ENCODE results near the gene OR4D9.
A peak's percentile ranks its signal among the peaks of the same experiment; 100 is the strongest.

DNA sequence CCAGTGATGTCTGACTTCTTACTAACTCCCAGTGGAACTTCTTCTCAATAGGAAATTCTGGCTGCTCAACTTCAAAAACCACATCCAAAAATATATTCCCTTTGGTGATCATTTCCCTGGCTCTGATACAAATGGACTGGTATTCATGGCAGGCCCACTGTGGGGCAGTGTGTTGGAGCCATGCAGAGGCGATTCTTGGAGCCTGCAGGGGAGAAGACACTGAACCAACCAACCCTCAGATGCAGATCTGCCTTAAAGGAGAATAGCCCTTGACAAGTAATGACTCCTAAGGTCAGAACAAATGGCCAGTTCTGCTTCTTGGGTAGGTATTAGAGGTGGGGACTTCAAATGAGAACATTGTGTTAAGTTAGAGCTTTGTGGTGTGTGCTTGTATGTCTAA lies 12.2 kb downstream of the OR4D9 start:
- TF ChIP-seq EP300 (IDR thresholded peaks at IDR 0.05; ENCODE audit: borderline replicate concordance in 1 of 2, low read depth in 2 of 2, low read length in 2 of 2) (no peak), POLR2A (IDR thresholded peaks at IDR 0.05; ENCODE audit: control extremely low read depth in 1 of 2, low read depth in 2 of 2, low read length in 2 of 2) (no peak), KDM1A (IDR thresholded peaks at IDR 0.05; ENCODE audit: borderline replicate concordance, low read length) (no peak), RAD21 (IDR thresholded peaks at IDR 0.05 in 1 of 2, conservative IDR thresholded peaks at IDR 0.05 in 1 of 2; ENCODE audit: low read depth in 2 of 2, low read length in 2 of 2) (0 out of 4 replicates have a peak, but pooled peaks of 1 of the 2 experiments have one; percentile 11)
- TF ChIP-seq, protein P1, sequence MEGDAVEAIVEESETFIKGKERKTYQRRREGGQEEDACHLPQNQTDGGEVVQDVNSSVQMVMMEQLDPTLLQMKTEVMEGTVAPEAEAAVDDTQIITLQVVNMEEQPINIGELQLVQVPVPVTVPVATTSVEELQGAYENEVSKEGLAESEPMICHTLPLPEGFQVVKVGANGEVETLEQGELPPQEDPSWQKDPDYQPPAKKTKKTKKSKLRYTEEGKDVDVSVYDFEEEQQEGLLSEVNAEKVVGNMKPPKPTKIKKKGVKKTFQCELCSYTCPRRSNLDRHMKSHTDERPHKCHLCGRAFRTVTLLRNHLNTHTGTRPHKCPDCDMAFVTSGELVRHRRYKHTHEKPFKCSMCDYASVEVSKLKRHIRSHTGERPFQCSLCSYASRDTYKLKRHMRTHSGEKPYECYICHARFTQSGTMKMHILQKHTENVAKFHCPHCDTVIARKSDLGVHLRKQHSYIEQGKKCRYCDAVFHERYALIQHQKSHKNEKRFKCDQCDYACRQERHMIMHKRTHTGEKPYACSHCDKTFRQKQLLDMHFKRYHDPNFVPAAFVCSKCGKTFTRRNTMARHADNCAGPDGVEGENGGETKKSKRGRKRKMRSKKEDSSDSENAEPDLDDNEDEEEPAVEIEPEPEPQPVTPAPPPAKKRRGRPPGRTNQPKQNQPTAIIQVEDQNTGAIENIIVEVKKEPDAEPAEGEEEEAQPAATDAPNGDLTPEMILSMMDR (IDR thresholded peaks at IDR 0.05; ENCODE audit: control extremely low read depth in 1 of 3, insufficient read depth in 1 of 3, low read depth in 1 of 3, low read length in 3 of 3) = peak in 1 of 3 experiments; percentile 34; a peak in 1 of 4 replicates

Measured in H1 (cell line).